Vagina (tissue), 2 donors: Measurements from ENCODE around the gene UNKL.

ENCODE experiments used
- CTCF ChIP-seq, 3 experiments: fragments of 450-650 bp in 2 of 3; fragments of 200-600 bp in 1 of 3; sonication (generic) in 1 of 3; IDR thresholded peaks; one replicate each; pipeline ENCODE4 v1.5.1; 2017 to 2019; ENCODE audit warnings: antibody characterized with exemption in 3 of 3, mild to moderate bottlenecking in 2 of 3, moderate library complexity in 2 of 3
- POLR2AphosphoS5 ChIP-seq, 2 donors: sonication (generic); formaldehyde crosslinking; IDR thresholded peaks; one replicate each; pipeline ENCODE4 v1.9.0; 2017; ENCODE audit warnings: antibody characterized with exemption in 2 of 2, mild to moderate bottlenecking in 2 of 2, low read depth in 1 of 2; ENCODE audit not compliant: insufficient read depth in 1 of 2

GRCh38 chr16:1347286-1347855 is 67.1 kb downstream of the UNKL start:
- TF ChIP-seq CTCF (IDR thresholded peaks at IDR 0.05) (no peak), POLR2AphosphoS5 (IDR thresholded peaks at IDR 0.05; ENCODE audit: insufficient read depth in 1 of 2, low read depth in 1 of 2) (no peak)
